ENCODE results near the gene PTGES3. TPM values are rescaled to one million over a fixed set of nuclear protein-coding genes. Genes with fewer than 3 reads are reported as not detected.

The PTGES3 gene
- total and polyA plus RNA-seq, 11 donors: 48.0 to 125 (median 103) TPM

- ATAC-seq (no peak), DNase-seq (no peak)
- TF ChIP-seq POLR2A (IDR thresholded peaks at IDR 0.05) (no peak), CTCF (IDR thresholded peaks at IDR 0.05) (no peak)
- Histone ChIP-seq H3K27ac (peak overlapping the region; percentile 1 to 98 (median 96)), H3K9me3 (no peaks in the 10 kb centered on the region), H3K4me3 (peak overlapping the region; percentile 60 to 87 (median 83)), H3K27me3 (no peaks in the 10 kb centered on the region), H3K4me1 (peaks cover 18 to 73% (median 53%) of the 10 kb centered on the region in 12 donors), H3K36me3 (peaks cover 0 to 16% (median 13%) of the 10 kb centered on the region in 9 donors)
- intact Hi-C loops (cut with DNase I): loop anchor here in 6 of 10 donors (5.0 to 10.0 kb wide), 5 partner anchors 36 to 121 kb away; partner anchors contain the start of gene RBMS2 (in 1 of the 6)
- WGBS, 4 donors: 41 to 65% (median 45%) methylated on average over 12 of the region's 12 CpGs
These were observed 54.4 kb downstream of the PTGES3 start for GRCh38 chr12:56633468-56634241.

- H3K27me3 ChIP-seq: no peaks in the 10 kb centered on the region
- peaks cover 18 to 78% (median 58%) of the 10 kb centered on the region in 12 donors for H3K4me1 ChIP-seq
- TF ChIP-seq POLR2A (IDR thresholded peaks at IDR 0.05): no peak
- TF ChIP-seq CTCF (IDR thresholded peaks at IDR 0.05): no peak
- no peak for ATAC-seq
- H3K4me3 ChIP-seq: peak overlapping the region in 9 of 12 donors; percentile 18 to 86 (median 46)
- 34 to 55% (median 45%) methylated on average over 4 of the region's 4 CpGs for WGBS, 4 donors
- peak overlapping the region; percentile 12 to 98 (median 76) for H3K27ac ChIP-seq
- H3K36me3 ChIP-seq: peaks cover 0 to 9% (median 5%) of the 10 kb centered on the region in 9 donors
- H3K9me3 ChIP-seq: no peaks in the 10 kb centered on the region
- intact Hi-C loops (cut with DNase I): loop anchor here in 6 of 10 donors (5.0 to 10.0 kb wide), 5 partner anchors 36 to 121 kb away; partner anchors contain the start of gene RBMS2 (in 1 of the 6)
- no peak for DNase-seq
These were observed 55.2 kb downstream of the PTGES3 start for GRCh38 chr12:56632701-56633467.

GRCh38 chr12:56631790-56632700 is 56.0 kb downstream of the PTGES3 start:
- DNase-seq: peak; percentile 78 to 85 (median 80)
- TF ChIP-seq CTCF (IDR thresholded peaks at IDR 0.05): no peak
- TF ChIP-seq POLR2A (IDR thresholded peaks at IDR 0.05): no peak
- Histone ChIP-seq H3K4me1 (peaks cover 18 to 78% (median 58%) of the 10 kb centered on the region in 12 donors), H3K27ac (peak overlapping the region in 11 of 12 donors; percentile 29 to 98 (median 85)), H3K4me3 (peak overlapping the region in 9 of 12 donors; percentile 18 to 86 (median 31)), H3K36me3 (peaks cover 0 to 8% (median under 1%) of the 10 kb centered on the region in 9 donors), H3K27me3 (no peaks in the 10 kb centered on the region), H3K9me3 (no peaks in the 10 kb centered on the region)
- intact Hi-C loops (cut with DNase I): loop anchor here in 6 of 10 donors (2.0 to 10.0 kb wide), 6 partner anchors 35 to 120 kb away; partner anchors contain the start of gene RBMS2 (in 1 of the 6)
- WGBS, 4 donors: 6 to 22% (median 10%) methylated on average over 5 to 13 of the region's 13 CpGs
- peak in 3 of 4 donors; percentile 6 to 17 (median 11) for ATAC-seq
